ENCODE results near the gene CACNA2D1.
A peak's percentile ranks its signal among the peaks of the same experiment; 100 is the strongest.

- TF ChIP-seq CTCF (IDR thresholded peaks at IDR 0.05) (peak in 6 of 7 experiments; percentile 21 to 53 (median 43)), POLR2A (IDR thresholded peaks at IDR 0.05) (no peak)
Observed at GRCh38 chr7:82017334-82017943, 426.1 kb downstream of the CACNA2D1 start.
